Measurements from ENCODE around the gene PATE4. TPM values are rescaled to one million over a fixed set of nuclear protein-coding genes. Genes with fewer than 3 reads are reported as not detected.
A peak's percentile ranks its signal among the peaks of the same experiment; 100 is the strongest.

PATE4 gene
- total RNA-seq, 1 donor, result not detected

DNA sequence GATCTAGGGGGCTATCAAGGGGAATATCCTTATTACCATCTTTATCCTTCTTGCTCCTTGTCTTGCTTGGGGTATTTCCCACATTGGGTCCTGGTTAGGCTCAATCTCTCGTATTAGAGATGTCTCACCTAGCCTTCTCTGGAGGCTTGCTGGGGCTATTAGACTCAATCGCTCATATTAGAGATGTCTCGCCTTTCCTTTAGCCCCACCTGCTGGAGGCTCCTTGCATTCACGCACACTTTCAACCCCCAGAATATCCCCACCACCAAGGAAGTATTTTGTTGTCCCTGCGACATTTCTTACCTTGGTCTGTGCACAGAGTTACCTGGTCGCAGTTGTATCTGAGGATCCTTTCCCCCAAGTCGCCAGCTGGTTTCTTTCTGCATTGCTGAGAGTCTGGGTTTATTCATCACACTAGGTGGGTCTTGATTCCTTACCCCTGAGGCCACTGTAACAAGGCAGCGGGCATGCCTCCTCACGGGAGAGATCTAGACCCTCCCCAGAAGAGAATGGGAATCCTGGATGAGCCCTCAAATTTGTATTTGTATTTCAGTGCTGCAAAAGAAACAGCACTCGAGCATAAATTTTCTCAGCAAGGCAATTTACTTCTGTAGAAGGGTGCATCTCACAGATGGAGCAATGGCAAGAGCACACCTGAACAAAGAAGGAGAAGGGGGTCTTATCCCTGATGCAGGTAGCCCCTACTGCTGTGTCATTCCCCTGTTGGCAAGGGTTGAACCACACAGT, 38.4 kb downstream of the PATE4 start:
- TF ChIP-seq, protein P1, sequence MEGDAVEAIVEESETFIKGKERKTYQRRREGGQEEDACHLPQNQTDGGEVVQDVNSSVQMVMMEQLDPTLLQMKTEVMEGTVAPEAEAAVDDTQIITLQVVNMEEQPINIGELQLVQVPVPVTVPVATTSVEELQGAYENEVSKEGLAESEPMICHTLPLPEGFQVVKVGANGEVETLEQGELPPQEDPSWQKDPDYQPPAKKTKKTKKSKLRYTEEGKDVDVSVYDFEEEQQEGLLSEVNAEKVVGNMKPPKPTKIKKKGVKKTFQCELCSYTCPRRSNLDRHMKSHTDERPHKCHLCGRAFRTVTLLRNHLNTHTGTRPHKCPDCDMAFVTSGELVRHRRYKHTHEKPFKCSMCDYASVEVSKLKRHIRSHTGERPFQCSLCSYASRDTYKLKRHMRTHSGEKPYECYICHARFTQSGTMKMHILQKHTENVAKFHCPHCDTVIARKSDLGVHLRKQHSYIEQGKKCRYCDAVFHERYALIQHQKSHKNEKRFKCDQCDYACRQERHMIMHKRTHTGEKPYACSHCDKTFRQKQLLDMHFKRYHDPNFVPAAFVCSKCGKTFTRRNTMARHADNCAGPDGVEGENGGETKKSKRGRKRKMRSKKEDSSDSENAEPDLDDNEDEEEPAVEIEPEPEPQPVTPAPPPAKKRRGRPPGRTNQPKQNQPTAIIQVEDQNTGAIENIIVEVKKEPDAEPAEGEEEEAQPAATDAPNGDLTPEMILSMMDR (IDR thresholded peaks at IDR 0.05; ENCODE audit: insufficient read depth, low read depth, low read length), result peak; percentile 72
- no peak overlapping the region for H3K4me3 ChIP-seq (ENCODE audit: low read depth, low read length)
- peak; percentile 36 for DNase-seq (ENCODE audit: low read depth)

DNA sequence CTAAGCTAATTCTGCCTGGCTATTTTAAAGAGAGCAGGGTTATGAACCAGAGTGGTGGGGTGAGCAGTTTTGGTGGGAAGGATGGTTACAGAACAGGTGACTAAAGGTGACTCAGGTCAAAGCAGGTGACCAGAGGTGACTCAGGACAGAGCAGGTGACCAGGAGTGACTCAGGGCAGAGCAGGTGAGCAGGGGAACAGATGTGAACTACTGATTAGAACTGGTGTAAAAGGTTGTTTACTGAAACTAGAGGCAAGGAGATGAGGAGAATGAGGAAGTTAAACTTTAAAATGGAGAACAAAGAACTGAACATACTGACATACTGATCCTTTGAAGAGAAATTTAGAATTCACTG, 39.0 kb downstream of the PATE4 start:
- TF ChIP-seq, protein P1 (IDR thresholded peaks at IDR 0.05; ENCODE audit: insufficient read depth, low read depth, low read length), result no peak
- no peak overlapping the region for H3K4me3 ChIP-seq (ENCODE audit: low read depth, low read length)
- no peak for DNase-seq (ENCODE audit: low read depth)

DNA sequence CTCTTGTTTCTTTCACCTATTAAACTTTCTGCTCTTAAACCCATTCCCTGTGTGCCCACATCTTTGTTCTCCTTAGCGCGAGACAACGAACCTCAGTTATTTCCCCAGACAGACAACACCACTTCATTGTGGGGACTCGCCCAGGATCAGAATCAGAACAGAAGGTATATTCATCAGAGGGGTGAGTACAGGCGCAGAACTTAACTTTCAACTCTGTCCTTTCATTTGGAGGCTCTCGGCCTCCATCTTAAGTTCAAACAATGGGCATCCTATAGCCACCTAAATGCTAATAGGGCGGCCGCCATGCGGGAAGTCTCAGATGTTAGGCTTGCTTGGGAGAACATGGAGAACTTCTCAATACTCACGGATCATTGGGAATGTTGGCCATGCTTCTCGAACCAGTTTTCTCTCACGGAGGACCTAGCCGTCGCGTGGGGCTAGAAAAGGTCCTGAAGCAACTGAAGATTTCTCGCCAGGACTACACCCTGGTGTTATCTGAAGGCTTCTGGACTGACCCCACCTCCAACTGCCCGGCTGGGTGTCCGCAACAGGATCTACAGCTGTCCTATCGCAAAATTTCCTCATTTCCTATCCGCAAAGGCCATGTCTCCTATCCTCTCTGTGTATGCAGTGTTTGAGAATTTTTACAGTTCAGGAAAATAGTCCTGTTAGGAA, 40.9 kb downstream of the PATE4 start:
- H3K4me3 ChIP-seq (ENCODE audit: low read depth, low read length), result peak overlapping the region; percentile 32
- DNase-seq (ENCODE audit: low read depth), result no peak
- TF ChIP-seq, protein P1 (IDR thresholded peaks at IDR 0.05; ENCODE audit: insufficient read depth, low read depth, low read length), result no peak

DNA sequence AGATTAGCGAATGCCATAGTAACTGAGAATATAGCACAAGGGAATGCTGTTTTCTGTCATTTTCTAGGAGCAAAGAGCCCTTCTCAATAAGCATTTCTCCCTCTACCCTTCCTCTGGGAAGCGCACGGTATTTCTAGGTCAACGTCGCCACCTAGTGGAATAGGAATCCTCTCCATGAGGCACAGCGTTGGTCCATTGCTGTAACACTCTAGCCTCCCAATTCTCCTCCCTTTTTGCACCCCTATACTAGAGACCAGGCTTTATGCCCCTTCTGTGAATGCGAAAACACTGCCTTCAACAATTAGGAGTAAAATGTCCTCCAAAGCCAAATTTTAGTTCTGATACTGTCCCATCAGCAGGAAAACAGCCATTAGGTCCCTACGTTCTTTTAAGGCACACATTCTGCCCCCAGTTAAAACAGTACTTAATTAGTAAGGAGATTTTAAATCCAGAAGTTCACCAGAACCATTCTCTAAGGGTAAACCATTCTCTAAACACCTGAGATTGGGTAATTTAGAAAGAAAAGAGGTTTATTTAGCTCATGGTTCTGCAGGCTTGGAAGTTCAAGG, 41.5 kb downstream of the PATE4 start:
- DNase-seq (ENCODE audit: low read depth), result peak; percentile 70
- TF ChIP-seq, protein P1 (IDR thresholded peaks at IDR 0.05; ENCODE audit: insufficient read depth, low read depth, low read length), result peak; percentile 85
- H3K4me3 ChIP-seq (ENCODE audit: low read depth, low read length), result peak overlapping the region; percentile 32

DNA sequence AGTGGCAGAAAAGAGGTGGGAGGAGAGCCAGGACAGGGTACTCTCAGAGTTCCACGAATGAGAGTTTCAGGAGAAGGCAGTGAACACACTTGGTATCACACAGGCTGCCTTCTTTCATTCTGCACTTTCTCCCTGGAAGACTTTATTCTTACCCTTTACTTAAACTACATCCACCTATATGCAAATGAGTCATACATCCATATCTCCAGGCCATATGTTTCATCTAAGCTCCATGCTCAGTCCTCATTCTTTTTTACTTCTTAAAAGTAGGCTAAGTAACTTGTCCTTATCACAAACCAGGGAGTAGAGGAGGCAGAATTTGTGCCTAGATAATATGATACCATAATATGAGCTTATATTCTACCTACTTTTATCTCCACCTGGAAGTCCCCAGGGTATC, 48.2 kb downstream of the PATE4 start:
- TF ChIP-seq, protein P1 (IDR thresholded peaks at IDR 0.05; ENCODE audit: insufficient read depth, low read depth, low read length), result no peak
- DNase-seq (ENCODE audit: low read depth), result no peak
- no peak overlapping the region for H3K4me3 ChIP-seq (ENCODE audit: low read depth, low read length)

DNA sequence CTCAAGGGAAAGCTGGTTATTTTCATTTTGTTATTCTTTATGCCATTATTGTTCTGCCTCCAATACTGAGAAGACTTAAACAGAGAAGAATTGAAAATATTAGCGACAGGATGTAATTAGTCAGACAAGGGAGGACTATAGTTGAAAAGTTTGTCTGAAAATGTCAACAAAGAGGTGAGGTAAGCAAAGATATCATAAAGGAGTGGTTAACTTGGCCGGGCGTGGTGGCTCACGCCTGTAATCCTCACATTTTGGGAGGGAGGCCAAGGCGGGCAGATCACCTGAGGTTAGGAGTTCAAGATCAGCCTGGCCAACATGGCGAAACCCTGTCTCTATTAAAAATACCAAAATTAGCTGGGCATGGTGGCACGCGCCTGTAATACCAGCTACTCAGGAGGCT, 50.3 kb downstream of the PATE4 start:
- no peak for DNase-seq (ENCODE audit: low read depth)
- H3K4me3 ChIP-seq (ENCODE audit: low read depth, low read length), result no peak overlapping the region
- TF ChIP-seq, protein P1 (IDR thresholded peaks at IDR 0.05; ENCODE audit: insufficient read depth, low read depth, low read length), result no peak

All from fibroblast of villous mesenchyme (primary cell).